ENCODE results near the gene JUND. TPM values are rescaled to one million over a fixed set of nuclear protein-coding genes. Genes with fewer than 3 reads are reported as not detected.

JUND gene
- total RNA-seq, 1 donor from 2014 or later: 176 TPM

DNA sequence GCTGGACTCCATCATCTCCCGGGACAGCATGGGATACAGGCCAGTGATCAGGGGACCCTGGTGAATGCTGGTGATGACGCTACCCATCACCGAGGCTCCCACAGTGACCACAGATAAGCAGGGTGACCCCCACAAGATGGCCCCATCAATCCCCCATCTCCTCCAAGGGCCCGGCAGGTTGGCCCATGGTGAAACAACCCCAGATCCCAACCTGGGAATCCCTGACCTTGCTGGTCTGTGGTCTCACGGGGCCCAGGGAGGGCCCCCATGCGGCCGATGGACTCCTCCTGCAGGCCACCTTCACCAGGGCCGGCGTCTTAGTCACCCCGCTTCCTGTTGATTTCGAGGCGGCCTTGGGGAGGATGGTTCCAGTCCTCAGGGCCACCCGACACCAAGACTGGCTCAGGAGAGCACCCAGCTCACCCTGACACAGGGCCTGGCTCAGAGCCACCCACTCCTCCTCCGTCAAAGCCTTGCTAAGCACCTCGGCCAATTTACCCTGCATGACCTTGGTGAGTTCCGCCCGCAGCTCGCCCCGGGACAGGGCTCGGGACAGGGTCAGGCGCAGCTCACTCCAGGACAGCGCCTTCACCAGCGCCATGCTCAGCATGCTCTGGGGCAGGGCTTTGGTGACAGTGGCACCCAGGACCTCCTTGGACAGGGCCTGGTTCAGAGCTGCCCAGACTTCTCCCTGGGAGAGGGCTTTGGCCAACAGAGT is 17.1 kb downstream of the JUND start:
- Mint-ChIP-seq H3K9me3 (ENCODE audit: low read depth) (no peaks in the 10 kb centered on the region), H3K27me3 (ENCODE audit: low read depth) (no peaks in the 10 kb centered on the region), H3K36me3 (ENCODE audit: low read depth) (peaks cover 22% of the 10 kb centered on the region), H3K4me3 (ENCODE audit: unreplicated experiment) (no peak overlapping the region), H3K4me1 (ENCODE audit: low read depth) (no peaks in the 10 kb centered on the region), H3K27ac (ENCODE audit: unreplicated experiment) (no peak overlapping the region)
- TF ChIP-seq, protein P1, sequence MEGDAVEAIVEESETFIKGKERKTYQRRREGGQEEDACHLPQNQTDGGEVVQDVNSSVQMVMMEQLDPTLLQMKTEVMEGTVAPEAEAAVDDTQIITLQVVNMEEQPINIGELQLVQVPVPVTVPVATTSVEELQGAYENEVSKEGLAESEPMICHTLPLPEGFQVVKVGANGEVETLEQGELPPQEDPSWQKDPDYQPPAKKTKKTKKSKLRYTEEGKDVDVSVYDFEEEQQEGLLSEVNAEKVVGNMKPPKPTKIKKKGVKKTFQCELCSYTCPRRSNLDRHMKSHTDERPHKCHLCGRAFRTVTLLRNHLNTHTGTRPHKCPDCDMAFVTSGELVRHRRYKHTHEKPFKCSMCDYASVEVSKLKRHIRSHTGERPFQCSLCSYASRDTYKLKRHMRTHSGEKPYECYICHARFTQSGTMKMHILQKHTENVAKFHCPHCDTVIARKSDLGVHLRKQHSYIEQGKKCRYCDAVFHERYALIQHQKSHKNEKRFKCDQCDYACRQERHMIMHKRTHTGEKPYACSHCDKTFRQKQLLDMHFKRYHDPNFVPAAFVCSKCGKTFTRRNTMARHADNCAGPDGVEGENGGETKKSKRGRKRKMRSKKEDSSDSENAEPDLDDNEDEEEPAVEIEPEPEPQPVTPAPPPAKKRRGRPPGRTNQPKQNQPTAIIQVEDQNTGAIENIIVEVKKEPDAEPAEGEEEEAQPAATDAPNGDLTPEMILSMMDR (IDR thresholded peaks at IDR 0.05): no peak
- no peak for DNase-seq (ENCODE audit: low spot score)

DNA sequence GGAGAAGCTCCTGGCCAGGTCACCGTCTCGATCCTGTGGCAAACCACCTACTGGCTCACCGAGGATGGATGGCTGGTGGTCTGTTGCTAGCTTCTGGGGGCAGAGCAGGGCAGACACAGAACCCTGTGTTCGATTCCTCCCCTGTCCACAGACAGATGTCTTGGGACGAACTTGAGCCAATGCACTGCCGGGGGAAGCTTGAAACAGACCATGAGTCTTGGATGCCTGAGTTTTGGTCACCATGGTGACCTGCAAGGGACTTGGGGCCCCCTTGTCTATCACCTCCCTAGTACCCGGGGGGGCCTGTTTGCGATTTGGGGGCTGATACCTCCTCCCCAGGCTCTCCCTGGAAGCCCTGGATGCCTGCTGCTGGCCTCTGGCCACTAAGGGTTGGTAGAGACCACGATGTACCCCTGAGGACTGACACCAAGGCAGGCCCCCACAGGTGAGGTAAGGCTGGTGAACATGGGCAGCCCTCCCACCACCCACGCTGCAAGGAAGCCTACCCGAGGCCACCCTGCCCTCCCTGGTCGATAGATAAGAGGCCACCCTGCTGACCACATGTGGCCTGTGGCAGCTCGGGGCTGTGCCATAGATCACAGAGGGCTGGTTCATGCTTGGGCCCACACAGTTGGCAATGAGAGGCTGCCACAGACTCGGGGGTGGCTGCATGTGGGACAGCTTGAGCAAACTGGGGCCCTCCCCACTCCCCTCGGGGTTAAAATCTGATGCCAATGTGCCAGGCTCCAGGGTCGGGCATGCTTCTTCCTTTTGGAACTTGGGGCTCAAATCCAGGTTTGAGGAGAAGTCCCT is 17.9 kb downstream of the JUND start:
- DNase-seq (ENCODE audit: low spot score): no peak
- H3K9me3 Mint-ChIP-seq (ENCODE audit: low read depth): no peaks in the 10 kb centered on the region
- TF ChIP-seq, protein P1 (IDR thresholded peaks at IDR 0.05): no peak
- H3K27me3 Mint-ChIP-seq (ENCODE audit: low read depth): no peaks in the 10 kb centered on the region
- H3K4me3 Mint-ChIP-seq (ENCODE audit: unreplicated experiment): no peak overlapping the region
- H3K27ac Mint-ChIP-seq (ENCODE audit: unreplicated experiment): no peak overlapping the region
- H3K4me1 Mint-ChIP-seq (ENCODE audit: low read depth): no peaks in the 10 kb centered on the region
- peaks cover 22% of the 10 kb centered on the region for H3K36me3 Mint-ChIP-seq (ENCODE audit: low read depth)

DNA sequence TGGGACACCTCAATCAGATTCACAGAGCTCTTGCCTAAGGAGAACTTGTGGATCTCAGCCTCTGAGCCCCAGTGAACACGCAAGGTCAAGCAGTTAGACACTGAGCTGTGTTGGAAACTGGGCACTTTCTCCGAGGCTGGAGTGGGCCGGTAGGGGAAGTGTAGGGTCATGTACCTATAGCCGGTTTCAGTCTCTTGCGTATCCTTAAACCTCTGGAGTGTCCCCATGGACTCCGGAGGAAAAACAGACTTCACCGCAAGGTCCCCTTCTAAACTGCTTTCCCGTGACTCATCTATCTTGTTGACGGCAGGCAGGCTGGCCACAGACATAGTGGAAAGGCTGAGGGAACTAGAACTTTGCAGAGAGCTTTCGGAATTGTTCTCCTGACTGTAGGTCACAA is 18.5 kb downstream of the JUND start:
- DNase-seq (ENCODE audit: low spot score): no peak
- H3K27ac Mint-ChIP-seq (ENCODE audit: unreplicated experiment): no peak overlapping the region
- H3K27me3 Mint-ChIP-seq (ENCODE audit: low read depth): no peaks in the 10 kb centered on the region
- no peaks in the 10 kb centered on the region for H3K4me1 Mint-ChIP-seq (ENCODE audit: low read depth)
- no peak overlapping the region for H3K4me3 Mint-ChIP-seq (ENCODE audit: unreplicated experiment)
- TF ChIP-seq, protein P1 (IDR thresholded peaks at IDR 0.05): no peak
- no peaks in the 10 kb centered on the region for H3K9me3 Mint-ChIP-seq (ENCODE audit: low read depth)
- H3K36me3 Mint-ChIP-seq (ENCODE audit: low read depth): peaks cover 17% of the 10 kb centered on the region

DNA sequence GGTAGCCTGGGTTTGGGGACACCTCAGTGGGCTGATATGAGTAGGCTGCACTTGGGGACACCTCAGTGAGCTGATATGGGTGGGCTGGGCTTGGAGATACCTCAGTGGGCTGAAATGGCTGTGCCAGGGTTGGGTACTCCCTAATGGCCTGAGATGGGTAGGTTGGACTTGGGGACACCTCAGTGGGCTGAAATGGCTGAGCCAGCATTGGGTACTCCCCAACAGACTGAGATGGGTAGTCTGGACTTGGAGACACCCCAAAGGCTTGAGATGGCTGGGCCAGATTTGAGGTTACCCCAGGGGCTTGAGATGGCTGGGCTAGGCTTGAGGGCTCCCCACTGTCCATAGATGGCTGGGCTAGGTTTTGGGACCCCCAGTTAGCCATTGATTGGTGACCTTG is 19.3 kb downstream of the JUND start:
- H3K36me3 Mint-ChIP-seq (ENCODE audit: low read depth): peaks cover 16% of the 10 kb centered on the region
- no peak overlapping the region for H3K4me3 Mint-ChIP-seq (ENCODE audit: unreplicated experiment)
- no peaks in the 10 kb centered on the region for H3K9me3 Mint-ChIP-seq (ENCODE audit: low read depth)
- TF ChIP-seq, protein P1 (IDR thresholded peaks at IDR 0.05): no peak
- DNase-seq (ENCODE audit: low spot score): no peak
- no peaks in the 10 kb centered on the region for H3K4me1 Mint-ChIP-seq (ENCODE audit: low read depth)
- no peaks in the 10 kb centered on the region for H3K27me3 Mint-ChIP-seq (ENCODE audit: low read depth)
- H3K27ac Mint-ChIP-seq (ENCODE audit: unreplicated experiment): no peak overlapping the region

DNA sequence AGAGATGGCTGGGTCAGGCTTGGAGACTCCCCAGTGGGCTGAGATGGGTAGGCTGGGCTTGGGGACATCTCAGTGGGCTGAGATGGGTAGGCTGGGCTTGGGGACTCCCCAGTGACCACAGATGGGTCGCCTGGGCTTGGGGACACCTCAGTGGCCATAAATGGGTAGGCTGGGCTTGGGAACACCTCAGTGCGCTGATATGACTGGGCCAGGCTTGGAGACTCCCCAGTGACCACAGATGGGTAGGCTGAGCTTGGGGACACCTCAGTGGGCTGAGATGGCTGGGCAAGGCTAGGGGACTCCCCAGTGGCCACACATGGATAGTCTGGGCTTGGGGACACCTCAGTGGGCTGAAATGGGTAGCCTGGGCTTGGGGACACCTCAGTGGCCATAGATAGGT is 19.9 kb downstream of the JUND start:
- Mint-ChIP-seq H3K4me1 (ENCODE audit: low read depth) (no peaks in the 10 kb centered on the region), H3K9me3 (ENCODE audit: low read depth) (no peaks in the 10 kb centered on the region), H3K4me3 (ENCODE audit: unreplicated experiment) (no peak overlapping the region), H3K27me3 (ENCODE audit: low read depth) (no peaks in the 10 kb centered on the region), H3K36me3 (ENCODE audit: low read depth) (peaks cover 11% of the 10 kb centered on the region), H3K27ac (ENCODE audit: unreplicated experiment) (no peak overlapping the region)
- DNase-seq (ENCODE audit: low spot score): no peak
- TF ChIP-seq, protein P1 (IDR thresholded peaks at IDR 0.05): no peak

All from chondrocyte (in vitro differentiated cells).